ENCODE data around the gene XYLT1. TPM values are rescaled to one million over a fixed set of nuclear protein-coding genes. Genes with fewer than 3 reads are reported as not detected.

XYLT1 gene
- polyA plus RNA-seq, 1 donor from 2014 or later: 3.3 TPM

GRCh38 chr16:17219991-17220390, 250.8 kb downstream of the XYLT1 start:
- no peak overlapping the region for H3K27ac ChIP-seq (ENCODE audit: low read length)
- no peak overlapping the region for H2AFZ ChIP-seq (ENCODE audit: low read depth, low read length)
- H3K9ac ChIP-seq (ENCODE audit: low read length): no peak overlapping the region
- no peak for TF ChIP-seq CTCF (IDR thresholded peaks at IDR 0.05; ENCODE audit: poor library complexity, severe bottlenecking)
- no peak for TF ChIP-seq EP300 (conservative IDR thresholded peaks at IDR 0.05; ENCODE audit: poor library complexity, severe bottlenecking)
- TF ChIP-seq TAF1 (IDR thresholded peaks at IDR 0.05; ENCODE audit: low read depth): no peak
- TF ChIP-seq SMC3 (conservative IDR thresholded peaks at IDR 0.05; ENCODE audit: poor library complexity): no peak
- TF ChIP-seq POLR2AphosphoS5 (IDR thresholded peaks at IDR 0.05): no peak
- no peaks in the 10 kb centered on the region for H3K9me2 ChIP-seq (ENCODE audit: insufficient read depth, low read length)
- peaks cover 17% of the 10 kb centered on the region for H3F3A ChIP-seq (ENCODE audit: insufficient read depth, low read length, poor library complexity, severe bottlenecking)
- no peak overlapping the region for H3K4me2 ChIP-seq (ENCODE audit: low read length)
- no peak overlapping the region for H3K4me3 ChIP-seq (ENCODE audit: low read length)
- no peaks in the 10 kb centered on the region for H3K36me3 ChIP-seq (ENCODE audit: insufficient read depth, low read length)
- H3K27me3 ChIP-seq (ENCODE audit: insufficient read depth, low read depth, low read length): no peaks in the 10 kb centered on the region
- no peaks in the 10 kb centered on the region for H4K20me1 ChIP-seq (ENCODE audit: insufficient read depth)
- H3K9me3 ChIP-seq (ENCODE audit: low read length): no peaks in the 10 kb centered on the region
- no peaks in the 10 kb centered on the region for H3K79me2 ChIP-seq (replicated peaks; ENCODE audit: insufficient read depth, low read length)

GRCh38 chr16:17215936-17216335, 254.8 kb downstream of the XYLT1 start:
- H3K9ac ChIP-seq (ENCODE audit: low read length): no peak overlapping the region
- H3K4me3 ChIP-seq (ENCODE audit: low read length): no peak overlapping the region
- H3K4me2 ChIP-seq (ENCODE audit: low read length): no peak overlapping the region
- TF ChIP-seq EP300 (conservative IDR thresholded peaks at IDR 0.05; ENCODE audit: poor library complexity, severe bottlenecking) (no peak), RAD21 (conservative IDR thresholded peaks at IDR 0.05) (no peak), SMC3 (conservative IDR thresholded peaks at IDR 0.05; ENCODE audit: poor library complexity) (no peak), EZH2 (IDR thresholded peaks at IDR 0.05; ENCODE audit: borderline replicate concordance, insufficient read depth, low read length, poor library complexity, severe bottlenecking) (no peak), TAF1 (IDR thresholded peaks at IDR 0.05; ENCODE audit: low read depth) (no peak), POLR2AphosphoS5 (IDR thresholded peaks at IDR 0.05) (no peak), MXI1 (conservative IDR thresholded peaks at IDR 0.05; ENCODE audit: poor library complexity, severe bottlenecking) (no peak), REST (IDR thresholded peaks at IDR 0.05; ENCODE audit: borderline replicate concordance) (no peak), CTCF (IDR thresholded peaks at IDR 0.05; ENCODE audit: poor library complexity, severe bottlenecking) (no peak)
- H3K27ac ChIP-seq (ENCODE audit: low read length): no peak overlapping the region
- no peaks in the 10 kb centered on the region for H4K20me1 ChIP-seq (ENCODE audit: insufficient read depth)
- no peaks in the 10 kb centered on the region for H3F3A ChIP-seq (ENCODE audit: insufficient read depth, low read length, poor library complexity, severe bottlenecking)
- no peaks in the 10 kb centered on the region for H3K27me3 ChIP-seq (ENCODE audit: insufficient read depth, low read depth, low read length)
- H3K36me3 ChIP-seq (ENCODE audit: insufficient read depth, low read length): no peaks in the 10 kb centered on the region
- no peaks in the 10 kb centered on the region for H3K79me2 ChIP-seq (replicated peaks; ENCODE audit: insufficient read depth, low read length)
- no peak overlapping the region for H2AFZ ChIP-seq (ENCODE audit: low read depth, low read length)
- no peaks in the 10 kb centered on the region for H3K9me2 ChIP-seq (ENCODE audit: insufficient read depth, low read length)
- H3K9me3 ChIP-seq (ENCODE audit: low read length): no peaks in the 10 kb centered on the region
